ENCODE data around the gene NTHL1. TPM values are rescaled to one million over a fixed set of nuclear protein-coding genes. Genes with fewer than 3 reads are reported as not detected.
A peak's percentile ranks its signal among the peaks of the same experiment; 100 is the strongest.

NTHL1 gene
- total RNA-seq, 2 experiments from 2014 or later = 30.6 to 32.0 TPM

DNA sequence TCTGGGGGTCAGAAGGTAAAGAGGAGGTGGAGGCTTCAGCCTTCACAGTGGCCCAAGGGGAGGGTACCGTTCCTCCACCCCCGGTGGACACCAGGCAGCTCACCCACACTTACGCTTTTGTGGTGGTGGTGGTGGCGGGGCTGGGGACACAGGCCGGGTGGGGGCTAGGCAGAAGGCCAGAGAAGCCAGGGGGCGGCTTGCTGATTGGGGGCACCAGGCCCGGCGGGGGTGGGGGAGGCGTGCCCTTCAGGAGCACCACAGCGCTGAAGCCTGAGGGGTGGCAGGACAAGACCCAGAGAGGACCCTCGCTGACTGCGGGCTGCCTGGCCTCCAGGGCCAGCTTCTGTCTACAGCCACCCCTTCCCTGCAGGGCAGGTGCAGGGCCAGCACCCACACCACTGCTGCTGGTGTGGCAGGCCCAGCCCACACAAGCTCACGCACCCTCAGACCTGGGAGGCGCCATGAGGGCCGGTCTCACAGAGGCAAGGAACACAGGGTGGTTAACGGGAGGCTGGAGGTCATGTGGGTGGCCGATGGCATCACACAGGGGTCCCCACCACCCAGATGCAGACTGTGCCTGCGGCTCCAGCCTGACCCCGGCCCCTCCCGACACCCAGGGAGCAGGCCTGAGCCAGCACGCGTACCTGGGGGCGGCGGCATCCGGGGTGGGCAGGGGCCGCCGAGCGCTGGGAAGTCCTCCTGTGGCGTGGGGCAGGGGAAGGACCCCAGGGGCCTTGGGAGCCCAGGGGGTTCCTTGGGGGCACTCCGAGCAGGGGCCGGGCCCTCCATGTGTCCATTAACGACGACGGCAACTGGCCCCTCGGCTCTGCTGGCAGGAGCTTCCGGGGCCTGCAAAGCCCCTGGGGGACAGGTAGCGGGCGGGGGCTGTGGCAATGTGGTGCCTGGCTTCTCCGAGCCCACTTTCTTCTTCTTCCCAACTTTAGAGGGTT is 48.5 kb downstream of the NTHL1 start:
- peaks cover 9% of the 10 kb centered on the region for H3K4me1 Mint-ChIP-seq
- H3K9me3 Mint-ChIP-seq = no peaks in the 10 kb centered on the region
- H3K36me3 Mint-ChIP-seq = peaks cover 21% of the 10 kb centered on the region
- DNase-seq = no peak
- no peak overlapping the region for H3K27ac Mint-ChIP-seq
- H3K27me3 Mint-ChIP-seq = no peaks in the 10 kb centered on the region
- H3K4me3 Mint-ChIP-seq = no peak overlapping the region

DNA sequence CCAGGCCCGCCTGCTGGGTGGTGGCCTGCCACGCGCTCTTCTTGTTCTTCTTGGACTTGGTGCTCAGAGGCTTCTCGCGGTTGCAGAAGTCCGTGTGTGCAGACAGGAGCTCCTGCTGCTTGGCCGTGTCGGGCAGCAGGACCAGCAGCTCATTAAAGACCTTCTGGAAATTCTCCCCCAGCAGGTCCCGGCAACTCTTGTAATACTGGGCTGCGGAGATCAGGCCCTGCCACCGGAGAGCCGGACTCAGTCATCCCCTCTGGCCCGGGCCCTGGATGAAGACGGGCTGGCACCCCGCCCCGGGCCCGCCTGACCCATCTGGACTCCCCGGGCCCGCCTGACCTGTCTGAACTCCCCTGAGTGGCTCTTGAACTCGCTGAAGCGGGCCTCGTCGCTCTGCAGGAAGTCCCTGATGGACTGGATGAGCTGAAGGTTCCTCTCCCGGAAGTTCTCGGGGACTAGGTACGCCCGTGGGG is 49.2 kb downstream of the NTHL1 start:
- no peak for DNase-seq
- H3K36me3 Mint-ChIP-seq = peaks cover 21% of the 10 kb centered on the region
- no peak overlapping the region for H3K4me3 Mint-ChIP-seq
- peaks cover 12% of the 10 kb centered on the region for H3K4me1 Mint-ChIP-seq
- no peaks in the 10 kb centered on the region for H3K9me3 Mint-ChIP-seq
- H3K27ac Mint-ChIP-seq = no peak overlapping the region
- no peaks in the 10 kb centered on the region for H3K27me3 Mint-ChIP-seq

DNA sequence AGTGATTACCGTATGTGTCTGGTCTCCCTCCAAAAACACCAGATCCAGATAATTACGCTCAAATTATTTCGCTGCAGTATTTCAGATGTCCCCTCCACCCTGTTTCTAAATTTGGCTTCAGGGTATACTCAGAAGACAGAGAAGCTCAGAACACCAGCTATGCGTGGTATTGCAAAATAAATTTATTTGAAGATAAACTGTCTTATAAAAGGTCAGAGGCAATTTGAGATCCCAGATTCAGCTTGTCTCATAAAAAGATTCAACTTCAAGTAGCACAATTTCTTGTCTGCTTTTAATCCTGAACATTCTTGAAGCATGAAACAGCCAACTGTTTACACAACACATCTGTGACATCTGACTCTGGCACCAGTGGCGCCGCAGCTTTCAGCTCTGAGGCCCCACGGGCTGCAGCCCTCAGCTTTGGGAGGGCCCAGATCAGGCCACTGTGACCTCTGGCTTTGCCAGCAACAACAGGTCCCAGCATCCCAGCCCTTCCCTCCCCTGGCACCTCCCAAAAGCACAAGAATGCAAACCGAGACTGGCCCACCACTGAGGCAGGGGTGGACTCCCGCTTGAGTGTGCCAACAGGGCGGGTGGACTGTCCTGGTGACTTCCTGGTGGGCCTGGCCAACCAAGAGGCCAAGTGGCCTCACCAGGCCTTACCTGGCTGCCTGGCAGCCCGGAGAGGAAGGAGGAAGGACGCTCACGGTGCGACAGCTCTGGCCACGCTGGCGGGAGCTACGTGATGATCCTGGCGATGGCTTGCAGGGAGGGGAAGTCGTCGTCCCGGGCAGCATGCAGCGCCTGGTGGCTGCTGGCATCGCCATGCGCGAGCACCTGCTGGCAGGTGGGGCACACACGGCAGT is 49.9 kb downstream of the NTHL1 start:
- Mint-ChIP-seq H3K27me3 (no peaks in the 10 kb centered on the region), H3K36me3 (peaks cover 21% of the 10 kb centered on the region), H3K27ac (peak overlapping the region; percentile 12), H3K4me1 (peaks cover 14% of the 10 kb centered on the region), H3K9me3 (no peaks in the 10 kb centered on the region), H3K4me3 (no peak overlapping the region)
- no peak for DNase-seq

DNA sequence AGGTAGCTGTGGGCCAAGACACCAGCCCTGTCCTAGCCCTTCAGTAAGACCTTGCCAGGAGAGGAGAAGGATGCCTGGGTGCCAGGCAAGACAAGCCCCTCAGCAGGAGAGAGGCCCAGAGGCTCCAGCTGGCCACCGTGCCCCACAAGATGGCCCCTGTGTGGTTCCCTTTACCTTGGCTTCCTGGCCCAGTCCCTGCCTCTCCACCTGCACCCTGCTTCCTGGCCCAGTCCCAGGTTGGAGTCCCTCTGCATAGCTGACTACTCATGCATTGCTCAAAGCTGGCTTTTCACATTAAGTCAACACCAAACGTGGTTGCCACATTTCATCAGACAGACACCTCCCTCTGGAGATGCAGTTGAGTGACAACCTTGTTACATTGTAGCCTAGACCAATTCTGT is 53.9 kb downstream of the NTHL1 start:
- no peak for DNase-seq
- peaks cover 25% of the 10 kb centered on the region for H3K4me1 Mint-ChIP-seq
- H3K27ac Mint-ChIP-seq = no peak overlapping the region
- H3K27me3 Mint-ChIP-seq = peaks cover 21% of the 10 kb centered on the region
- H3K36me3 Mint-ChIP-seq = peaks cover 13% of the 10 kb centered on the region
- H3K9me3 Mint-ChIP-seq = no peaks in the 10 kb centered on the region
- no peak overlapping the region for H3K4me3 Mint-ChIP-seq

DNA sequence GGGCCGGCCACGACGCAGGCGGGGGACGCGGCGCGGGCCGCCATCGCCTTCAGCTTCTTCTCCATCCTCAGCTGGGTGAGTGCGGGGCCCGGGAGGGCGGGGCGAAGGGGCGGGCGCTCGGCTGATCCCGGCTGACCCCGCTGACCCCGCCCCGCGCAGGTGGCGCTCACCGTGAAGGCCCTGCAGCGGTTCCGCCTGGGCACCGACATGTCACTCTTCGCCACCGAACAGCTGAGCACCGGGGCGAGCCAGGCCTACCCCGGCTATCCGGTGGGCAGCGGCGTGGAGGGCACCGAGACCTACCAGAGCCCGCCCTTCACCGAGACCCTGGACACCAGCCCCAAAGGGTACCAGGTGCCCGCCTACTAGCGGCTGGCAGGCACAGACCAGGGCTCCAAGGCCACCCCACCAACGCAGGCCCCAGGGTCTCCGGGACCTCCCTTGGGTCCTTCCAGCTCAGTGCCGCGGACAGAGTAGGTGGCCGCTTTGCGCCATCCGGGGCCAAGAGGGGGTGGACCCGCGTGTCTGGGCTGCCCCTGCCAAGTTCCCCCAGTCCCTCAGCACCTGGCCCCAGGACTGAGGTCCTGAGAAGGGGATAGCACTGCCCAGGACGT is 54.8 kb downstream of the NTHL1 start:
- H3K27me3 Mint-ChIP-seq = peaks cover 29% of the 10 kb centered on the region
- peaks cover 28% of the 10 kb centered on the region for H3K4me1 Mint-ChIP-seq
- no peak overlapping the region for H3K4me3 Mint-ChIP-seq
- peaks cover 12% of the 10 kb centered on the region for H3K36me3 Mint-ChIP-seq
- DNase-seq = no peak
- no peaks in the 10 kb centered on the region for H3K9me3 Mint-ChIP-seq
- H3K27ac Mint-ChIP-seq = no peak overlapping the region

DNA sequence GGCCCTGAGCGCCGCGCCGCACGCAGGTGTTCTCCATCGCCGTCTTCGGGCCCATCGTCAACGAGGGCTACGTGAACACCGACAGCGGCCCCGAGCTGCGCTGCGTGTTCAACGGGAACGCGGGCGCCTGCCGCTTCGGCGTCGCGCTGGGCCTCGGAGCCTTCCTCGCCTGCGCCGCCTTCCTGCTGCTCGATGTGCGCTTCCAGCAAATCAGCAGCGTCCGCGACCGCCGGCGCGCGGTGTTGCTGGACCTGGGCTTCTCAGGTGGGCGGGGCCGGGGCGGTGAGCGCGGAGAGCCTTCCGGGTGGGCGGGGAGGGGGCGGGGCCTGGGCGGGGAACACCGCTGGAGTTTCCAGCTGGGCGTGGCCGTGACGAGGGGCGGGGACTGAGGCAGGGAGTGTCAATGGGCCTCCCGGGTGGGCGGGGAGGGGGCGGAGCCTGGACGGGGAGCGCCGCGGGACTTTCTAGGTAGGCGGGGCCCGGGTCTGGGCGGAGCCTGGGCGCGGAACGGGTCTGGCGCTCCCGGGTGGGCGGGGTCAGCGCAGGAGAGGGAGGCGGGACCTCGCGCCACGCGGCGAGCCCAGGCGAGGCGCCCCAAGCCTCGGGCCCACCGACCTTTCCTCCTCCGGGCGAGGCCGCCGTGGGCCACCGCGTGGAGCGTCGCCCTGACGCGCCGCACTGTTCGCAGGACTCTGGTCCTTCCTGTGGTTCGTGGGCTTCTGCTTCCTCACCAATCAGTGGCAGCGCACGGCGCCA is 55.5 kb downstream of the NTHL1 start:
- peak; percentile 92 for DNase-seq
- H3K4me1 Mint-ChIP-seq = peaks cover 26% of the 10 kb centered on the region
- no peak overlapping the region for H3K4me3 Mint-ChIP-seq
- no peaks in the 10 kb centered on the region for H3K9me3 Mint-ChIP-seq
- H3K27ac Mint-ChIP-seq = no peak overlapping the region
- peaks cover 11% of the 10 kb centered on the region for H3K36me3 Mint-ChIP-seq
- H3K27me3 Mint-ChIP-seq = peaks cover 32% of the 10 kb centered on the region

DNA sequence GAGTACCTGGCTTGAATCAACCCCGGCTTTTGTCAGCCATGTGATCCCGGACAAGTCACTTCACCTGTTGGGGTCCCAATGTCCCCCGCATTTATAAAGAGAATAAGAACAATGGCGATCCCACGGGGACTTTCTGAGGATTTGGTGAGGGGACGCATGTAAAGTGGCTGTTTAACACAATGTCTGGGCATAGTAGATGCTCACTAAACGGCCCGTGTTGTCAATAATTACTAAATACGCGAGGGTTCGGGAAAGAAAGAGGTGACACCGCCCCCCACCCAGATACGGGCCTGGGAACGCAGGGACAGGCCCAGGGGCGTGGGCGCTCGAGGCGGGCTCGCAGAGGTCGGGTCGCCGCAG is 56.1 kb downstream of the NTHL1 start:
- no peak for DNase-seq
- peaks cover 32% of the 10 kb centered on the region for H3K27me3 Mint-ChIP-seq
- H3K4me3 Mint-ChIP-seq = peak overlapping the region; percentile 59
- H3K36me3 Mint-ChIP-seq = peaks cover 13% of the 10 kb centered on the region
- H3K27ac Mint-ChIP-seq = peak overlapping the region; percentile 66
- H3K9me3 Mint-ChIP-seq = no peaks in the 10 kb centered on the region
- peaks cover 25% of the 10 kb centered on the region for H3K4me1 Mint-ChIP-seq

DNA sequence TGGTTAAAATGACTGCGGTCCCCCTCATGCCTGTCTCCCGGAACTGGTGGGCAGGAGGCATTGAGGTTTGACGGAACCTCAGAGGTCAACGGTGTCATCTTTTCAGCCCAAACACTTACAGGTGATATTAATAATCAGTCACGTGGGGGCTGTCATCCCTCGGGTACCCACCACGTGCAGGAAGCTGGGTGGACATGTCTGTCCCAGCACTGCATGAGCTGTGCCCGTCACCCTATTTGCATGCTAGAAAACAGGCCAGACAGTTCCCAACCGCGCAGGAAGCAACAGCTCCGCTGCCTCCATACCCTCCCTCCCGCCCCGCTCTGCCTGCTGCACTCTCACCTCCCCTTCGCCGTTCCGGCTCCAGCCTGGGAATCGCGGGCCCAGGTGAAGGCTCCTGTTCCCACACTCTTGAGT is 56.5 kb downstream of the NTHL1 start:
- Mint-ChIP-seq H3K27ac (peak overlapping the region; percentile 66), H3K9me3 (no peaks in the 10 kb centered on the region), H3K27me3 (peaks cover 32% of the 10 kb centered on the region), H3K4me1 (peaks cover 22% of the 10 kb centered on the region), H3K36me3 (peaks cover 17% of the 10 kb centered on the region), H3K4me3 (peak overlapping the region; percentile 59)
- peak; percentile 60 for DNase-seq

DNA sequence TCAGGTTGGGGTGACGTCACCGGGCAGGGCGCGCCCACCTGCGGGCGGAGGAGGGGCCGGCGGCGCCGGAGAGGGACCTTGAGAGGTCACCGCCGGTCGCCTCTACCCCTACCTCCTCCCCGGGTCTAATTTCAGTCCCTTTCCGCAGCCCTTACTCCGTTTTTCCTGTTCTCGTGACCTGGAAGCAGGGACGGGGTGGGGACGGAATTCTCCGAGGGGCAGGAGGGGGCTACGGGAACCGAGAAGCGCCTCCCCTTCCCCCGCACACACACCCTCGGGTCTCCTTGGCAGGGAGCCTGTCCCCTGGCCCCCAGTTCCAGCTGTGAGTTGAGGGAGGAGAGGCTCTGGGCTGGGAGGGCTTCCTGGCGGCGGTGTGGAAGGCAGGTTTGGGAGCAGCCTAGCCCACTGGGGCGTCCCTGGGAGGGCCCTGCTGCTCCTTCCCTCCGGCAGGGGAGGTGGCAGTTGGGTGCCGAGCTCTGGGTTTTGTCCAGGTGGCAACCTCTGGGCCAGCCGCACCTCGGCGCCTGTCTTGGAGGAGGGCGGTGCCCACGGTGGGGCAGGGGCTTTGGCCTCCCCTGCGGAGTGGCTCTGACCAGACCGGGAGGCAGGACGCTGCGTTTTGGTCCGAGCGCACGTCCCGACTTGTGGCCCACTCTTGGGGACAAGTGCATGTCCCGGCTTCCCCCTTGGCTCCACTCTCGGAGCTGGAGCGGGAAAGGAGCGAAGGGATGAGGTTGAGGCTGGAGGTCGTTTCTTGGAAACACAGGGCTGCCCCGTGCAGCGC is 57.1 kb downstream of the NTHL1 start:
- Mint-ChIP-seq H3K4me3 (peak overlapping the region; percentile 59), H3K27me3 (peaks cover 32% of the 10 kb centered on the region), H3K27ac (peak overlapping the region; percentile 66), H3K4me1 (peaks cover 22% of the 10 kb centered on the region), H3K9me3 (no peaks in the 10 kb centered on the region), H3K36me3 (peaks cover 15% of the 10 kb centered on the region)
- peak; percentile 50 for DNase-seq

DNA sequence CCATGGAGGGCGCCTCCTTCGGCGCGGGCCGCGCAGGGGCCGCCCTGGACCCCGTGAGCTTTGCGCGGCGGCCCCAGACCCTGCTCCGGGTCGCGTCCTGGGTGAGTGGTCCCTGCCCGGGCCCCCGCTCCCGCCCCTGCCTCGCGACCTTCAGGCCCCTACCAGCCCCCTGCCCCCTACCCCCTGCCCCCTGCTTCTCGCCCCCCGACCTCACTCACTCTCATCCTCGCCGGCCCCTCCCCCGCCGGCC is 57.6 kb downstream of the NTHL1 start:
- no peak for DNase-seq
- Mint-ChIP-seq H3K27me3 (peaks cover 32% of the 10 kb centered on the region), H3K27ac (no peak overlapping the region), H3K36me3 (peaks cover 12% of the 10 kb centered on the region), H3K4me3 (peak overlapping the region; percentile 59), H3K9me3 (no peaks in the 10 kb centered on the region), H3K4me1 (peaks cover 26% of the 10 kb centered on the region)

Other genes with a start within 250 kb of the NTHL1 start
- 10 to 100 TPM; 22.6 to 23.9 TPM for gene HAGH, start 221.0 kb downstream of the NTHL1 start, total RNA-seq
- gene FAHD1, start 220.6 kb downstream of the NTHL1 start, total RNA-seq = 10 to 100 TPM; 17.9 to 20.1 TPM
- gene MEIOB, start 175.7 kb downstream of the NTHL1 start, total RNA-seq = under 1 TPM in 1 of 2 experiments, not detected in 1; 0.27 TPM
- gene HS3ST6, start 129.4 kb downstream of the NTHL1 start, total RNA-seq = not detected
- gene MSRB1, start 104.6 kb downstream of the NTHL1 start, total RNA-seq = 10 to 100 TPM; 21.3 to 22.4 TPM
- not detected for gene RPL3L, start 93.1 kb downstream of the NTHL1 start, total RNA-seq
- gene NDUFB10, start 88.3 kb downstream of the NTHL1 start, total RNA-seq = 100 to 1,000 TPM; 138 to 141 TPM
- 1,000 to 10,000 TPM; 5,183 to 5,266 TPM for gene RPS2, start 83.0 kb downstream of the NTHL1 start, total RNA-seq
- gene RNF151, start 81.0 kb downstream of the NTHL1 start, total RNA-seq = not detected
- gene TBL3, start 75.8 kb downstream of the NTHL1 start, total RNA-seq = 10 to 100 TPM; 66.3 to 72.6 TPM
- under 1 TPM in 1 of 2 experiments, not detected in 1; 0.35 TPM for gene NOXO1, start 66.4 kb downstream of the NTHL1 start, total RNA-seq
- 10 to 100 TPM; 27.3 to 29.5 TPM for gene GFER, start 63.6 kb downstream of the NTHL1 start, total RNA-seq
- gene SYNGR3, start 57.9 kb downstream of the NTHL1 start, total RNA-seq = 1 to 10 TPM; 2.0 to 3.5 TPM
- gene ZNF598, start 38.0 kb downstream of the NTHL1 start, total RNA-seq = 10 to 100 TPM; 98.3 to 99.8 TPM
- 10 to 100 TPM; 29.1 to 34.2 TPM for gene NPW, start 28.0 kb downstream of the NTHL1 start, total RNA-seq
- 1 to 10 TPM; 2.4 to 3.7 TPM for gene NHERF2, start 20.9 kb downstream of the NTHL1 start, total RNA-seq
- 10 to 100 TPM; 52.3 to 57.5 TPM for gene TSC2, start 151 bp upstream of the NTHL1 start, total RNA-seq
- gene PKD1, start 88.1 kb upstream of the NTHL1 start, total RNA-seq = 10 to 100 TPM; 52.6 to 54.5 TPM
- under 1 TPM; 0.26 to 0.35 TPM for gene RAB26, start 100.8 kb upstream of the NTHL1 start, total RNA-seq
- 10 to 100 TPM; 86.4 to 89.2 TPM for gene TRAF7, start 107.9 kb upstream of the NTHL1 start, total RNA-seq
- gene CASKIN1, start 148.8 kb upstream of the NTHL1 start, total RNA-seq = 1 to 10 TPM; 1.8 to 3.4 TPM
- 10 to 100 TPM; 89.5 to 92.3 TPM for gene MLST8, start 157.6 kb upstream of the NTHL1 start, total RNA-seq
- gene BRICD5, start 163.0 kb upstream of the NTHL1 start, total RNA-seq = 1 to 10 TPM; 2.3 to 6.4 TPM
- gene PGP, start 167.0 kb upstream of the NTHL1 start, total RNA-seq = 10 to 100 TPM; 24.2 to 24.5 TPM
- gene E4F1, start 175.8 kb upstream of the NTHL1 start, total RNA-seq = 10 to 100 TPM; 23.0 to 24.1 TPM
- under 1 TPM; 0.87 to 0.92 TPM for gene DNASE1L2, start 188.6 kb upstream of the NTHL1 start, total RNA-seq
- gene ECI1, start 203.8 kb upstream of the NTHL1 start, total RNA-seq = 10 to 100 TPM; 27.5 to 30.0 TPM
- gene RNPS1, start 220.3 kb upstream of the NTHL1 start, total RNA-seq = 100 to 1,000 TPM; 403 to 415 TPM